NCI-H2196 (cell line): ENCODE data around the gene ZNF865.

Source experiments
- DNase-seq: peaks from one replicate; lab custom pipeline; 2025; ENCODE audit not compliant: unreplicated experiment; lab: John Stamatoyannopoulos, UW

The ZNF865 gene

DNA sequence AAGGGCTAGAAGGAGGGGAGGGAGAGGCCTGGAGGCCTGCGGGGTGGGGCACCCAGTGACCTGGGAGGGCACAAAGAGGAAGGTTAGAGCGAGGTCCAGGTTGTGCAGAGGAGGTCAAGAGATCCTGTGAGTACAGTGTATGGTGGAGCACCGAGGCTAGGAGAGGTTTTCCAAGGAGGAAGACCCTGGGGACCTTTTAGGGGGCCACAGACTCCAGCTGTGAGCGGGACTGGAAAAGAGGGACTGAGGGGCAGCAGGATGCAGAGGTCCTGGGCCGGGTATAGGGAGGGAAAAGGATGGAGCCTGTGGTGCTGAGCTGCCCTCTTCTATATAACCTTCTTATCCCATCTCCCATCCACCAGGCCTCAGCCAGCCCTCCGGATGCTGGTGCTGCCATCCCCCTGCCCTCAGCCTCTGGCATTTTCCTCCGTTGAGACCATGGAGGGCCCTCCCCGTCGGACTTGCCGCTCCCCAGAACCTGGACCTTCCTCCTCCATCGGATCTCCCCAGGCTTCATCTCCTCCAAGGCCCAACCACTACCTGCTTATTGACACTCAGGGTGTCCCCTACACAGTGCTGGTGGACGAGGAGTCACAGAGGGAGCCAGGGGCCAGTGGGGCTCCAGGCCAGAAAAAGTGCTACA, 38.9 kb downstream of the ZNF865 start:
- no peak for DNase-seq

DNA sequence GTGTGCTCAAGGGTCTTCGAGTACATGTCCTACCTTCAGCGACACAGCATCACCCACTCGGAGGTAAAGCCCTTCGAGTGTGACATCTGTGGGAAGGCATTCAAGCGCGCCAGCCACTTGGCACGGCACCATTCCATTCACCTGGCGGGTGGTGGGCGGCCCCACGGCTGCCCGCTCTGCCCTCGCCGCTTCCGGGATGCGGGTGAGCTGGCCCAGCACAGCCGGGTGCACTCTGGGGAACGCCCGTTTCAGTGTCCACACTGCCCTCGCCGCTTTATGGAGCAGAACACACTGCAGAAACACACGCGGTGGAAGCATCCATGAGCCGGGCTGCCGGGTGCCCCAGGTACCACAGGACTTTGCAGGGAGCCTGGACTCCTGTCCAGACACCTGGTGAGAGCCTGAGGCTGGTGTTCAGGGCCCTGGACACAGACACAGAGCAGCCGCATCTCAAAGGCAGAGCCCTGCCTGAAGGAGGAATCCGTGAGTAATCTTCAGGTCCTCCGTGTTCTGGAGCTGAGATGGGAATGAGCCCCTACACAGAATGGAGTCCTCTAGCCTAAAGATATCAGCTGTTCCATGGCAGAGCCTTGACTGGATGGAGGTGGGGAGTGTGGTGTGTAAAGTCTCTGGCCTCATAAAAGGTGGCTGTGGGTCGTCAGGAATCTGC, 39.5 kb downstream of the ZNF865 start:
- DNase-seq = no peak

DNA sequence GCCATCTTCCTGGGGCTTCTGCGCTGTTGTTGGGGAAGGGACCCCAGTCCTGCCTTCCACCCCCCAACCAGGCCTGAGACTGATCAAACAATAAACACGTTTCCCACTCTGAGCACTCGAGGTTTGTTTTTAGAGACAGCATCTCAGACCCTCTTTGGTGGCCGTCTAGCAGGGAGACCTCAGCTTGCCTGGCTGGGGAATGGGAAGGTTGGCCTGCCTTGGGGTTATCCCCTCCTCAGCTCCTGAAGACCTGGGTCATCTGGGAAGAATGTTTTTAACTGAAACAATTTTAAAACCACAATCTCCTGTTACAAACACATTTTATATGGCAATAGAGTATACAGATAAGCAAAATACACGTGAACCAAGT, 40.0 kb downstream of the ZNF865 start:
- no peak for DNase-seq

DNA sequence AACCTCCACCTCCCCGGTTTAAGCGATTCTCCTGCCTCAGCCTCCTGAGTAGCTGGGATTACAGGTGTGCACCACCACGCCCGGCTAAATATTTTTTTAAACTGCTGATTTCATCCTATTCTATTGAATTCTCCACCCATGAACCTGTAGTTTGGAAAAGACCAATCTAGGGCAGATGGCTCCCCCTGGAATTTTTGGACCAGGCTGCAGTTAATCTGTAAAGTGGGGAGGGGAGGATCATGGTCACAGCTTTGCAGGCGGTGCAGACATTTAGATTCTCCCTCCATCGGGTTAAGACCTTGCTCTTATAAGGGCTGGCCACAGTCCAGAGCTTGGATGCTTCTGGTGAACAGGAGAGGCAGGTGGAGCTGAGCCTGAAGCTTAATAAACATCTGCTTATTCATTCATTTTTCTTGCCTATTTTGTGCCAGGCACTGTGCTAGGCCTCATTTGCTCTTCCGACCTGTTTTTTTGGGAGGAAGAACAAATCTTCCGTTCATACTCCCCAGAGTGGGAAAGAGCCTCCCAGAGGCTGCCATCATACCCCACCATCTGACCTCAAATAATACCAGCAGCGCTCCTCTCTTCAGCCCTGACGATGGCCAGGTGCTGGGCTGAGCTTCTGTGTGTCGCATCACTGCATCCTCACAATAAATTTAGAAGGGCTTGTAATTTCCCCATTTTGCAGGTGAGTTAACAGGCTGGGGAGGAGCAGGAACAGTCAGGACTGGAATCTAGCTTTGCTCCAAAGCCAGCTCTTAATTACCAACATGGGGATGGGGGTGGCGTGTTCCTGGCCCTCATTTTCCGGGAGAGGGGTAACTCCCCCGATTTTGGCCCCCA, 41.7 kb downstream of the ZNF865 start:
- peak; percentile 31 for DNase-seq

DNA sequence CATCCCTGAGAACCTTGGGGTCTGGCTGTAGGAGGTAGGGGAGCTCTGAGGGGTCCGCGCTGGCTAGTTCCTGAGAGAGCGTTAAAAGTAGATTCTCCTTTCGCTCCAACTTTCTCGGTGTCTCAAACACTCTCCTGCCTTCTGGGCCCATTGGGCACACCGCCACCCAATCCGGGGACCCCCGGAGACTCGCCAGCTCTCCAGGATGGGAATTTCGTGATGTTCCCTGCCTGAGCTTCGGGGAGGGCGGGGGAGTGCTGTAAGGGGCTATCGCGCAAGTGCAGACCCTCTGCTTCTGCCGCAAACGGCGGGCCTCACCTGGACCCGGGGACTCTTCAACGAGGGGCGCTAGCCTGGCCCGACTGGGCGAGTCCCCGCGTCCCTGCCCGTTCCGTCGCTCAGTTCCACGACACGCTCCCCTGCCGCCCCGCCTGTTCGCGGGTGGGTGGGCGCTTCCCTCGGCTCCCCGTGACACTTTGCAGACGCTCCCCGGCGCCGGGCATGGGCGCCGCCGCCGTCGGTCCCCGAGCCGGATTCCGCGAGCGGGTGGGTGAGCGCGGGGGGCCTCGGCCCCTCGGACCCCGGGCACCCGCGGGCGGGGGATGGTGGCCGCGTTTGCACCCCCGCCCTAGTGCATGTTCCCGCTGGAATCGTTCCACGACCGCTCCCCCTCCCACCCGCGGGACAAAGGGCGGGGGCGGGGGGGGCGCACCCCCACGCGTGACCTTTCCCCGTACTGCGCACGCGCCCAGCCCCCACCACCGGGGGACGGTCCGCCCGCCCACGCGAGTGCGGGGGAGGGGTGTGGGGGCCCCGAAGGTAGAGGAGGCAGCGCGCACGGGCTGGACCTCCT, 42.5 kb downstream of the ZNF865 start, which contains the start of gene CCDC106:
Gene CCDC106 (plus strand): TSS at position 481 of the 853 bp plus-strand sequence. CDS start 835 bp downstream, outside the sequence.
- DNase-seq = peak; percentile 67

DNA sequence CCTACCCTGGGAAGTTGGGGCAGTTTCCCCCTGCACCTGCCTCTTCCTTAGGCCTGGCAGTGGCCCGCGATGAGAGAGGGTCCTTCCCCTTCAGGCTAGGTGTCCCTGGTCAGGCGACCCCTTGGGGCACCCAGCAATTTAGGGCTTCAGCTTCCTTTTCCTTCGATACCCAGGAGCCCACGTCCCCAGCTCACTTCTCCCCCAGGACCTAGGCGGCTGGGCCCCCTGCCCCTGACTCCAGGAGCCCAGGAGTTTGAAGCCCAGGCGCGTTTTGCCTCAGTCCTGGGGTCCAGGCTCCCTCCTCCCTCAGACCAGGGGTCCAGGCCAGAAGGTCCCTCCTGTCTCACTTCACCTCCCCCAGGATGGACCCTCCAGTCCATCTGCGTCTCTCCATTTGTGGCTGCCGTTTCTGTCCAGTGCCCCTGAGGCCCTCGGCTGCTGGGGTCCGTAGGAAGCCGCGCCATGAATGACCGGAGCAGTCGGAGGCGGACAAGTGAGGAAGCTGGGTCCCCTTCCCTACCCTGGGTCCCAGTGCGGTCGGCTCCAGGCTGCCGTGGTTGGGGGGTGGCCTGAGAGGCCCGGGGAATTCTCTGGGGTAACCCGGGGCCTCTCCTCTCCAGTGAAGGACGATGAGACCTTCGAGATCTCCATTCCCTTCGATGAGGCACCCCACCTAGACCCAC, 43.3 kb downstream of the ZNF865 start:
- DNase-seq = no peak

DNA sequence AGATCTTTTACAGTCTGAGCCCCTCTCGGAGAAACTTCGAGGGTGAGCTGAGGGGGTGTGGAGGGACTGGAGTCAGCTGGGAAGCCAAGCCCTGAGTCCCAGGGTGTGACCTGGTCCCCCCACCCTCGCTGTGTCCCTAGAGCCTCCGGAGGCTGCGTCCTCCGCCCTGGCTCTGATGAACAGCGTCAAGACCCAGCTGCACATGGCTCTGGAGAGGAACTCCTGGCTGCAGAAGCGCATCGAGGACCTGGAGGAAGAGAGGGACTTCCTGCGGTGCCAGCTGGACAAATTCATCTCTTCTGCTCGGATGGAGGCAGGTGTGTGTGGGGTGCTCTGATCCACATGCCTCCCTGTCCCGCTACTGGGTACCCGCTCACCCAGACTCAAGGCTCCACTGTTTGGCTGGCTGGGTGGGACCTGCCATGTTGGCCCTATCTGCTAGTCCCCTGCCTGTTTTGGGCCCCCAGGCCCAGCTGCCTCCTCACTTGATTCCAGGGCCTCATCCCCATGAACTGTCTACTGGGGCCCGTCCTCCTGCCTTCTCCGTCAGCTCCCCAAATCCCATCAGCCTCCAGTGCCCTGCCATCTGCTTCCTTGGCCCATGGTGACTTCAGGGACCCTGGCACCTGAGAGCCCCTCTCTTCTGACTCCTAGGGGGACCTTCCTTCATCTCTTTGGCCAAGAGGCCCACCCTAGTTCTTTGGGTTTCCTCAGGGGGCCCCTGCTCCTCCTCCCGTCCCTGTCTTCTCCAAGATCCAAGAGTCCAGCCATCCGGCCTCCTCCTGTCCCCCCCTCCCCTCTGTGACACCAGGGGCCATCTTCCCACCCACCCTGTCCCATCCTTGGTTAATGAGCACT, 44.0 kb downstream of the ZNF865 start:
- no peak for DNase-seq

DNA sequence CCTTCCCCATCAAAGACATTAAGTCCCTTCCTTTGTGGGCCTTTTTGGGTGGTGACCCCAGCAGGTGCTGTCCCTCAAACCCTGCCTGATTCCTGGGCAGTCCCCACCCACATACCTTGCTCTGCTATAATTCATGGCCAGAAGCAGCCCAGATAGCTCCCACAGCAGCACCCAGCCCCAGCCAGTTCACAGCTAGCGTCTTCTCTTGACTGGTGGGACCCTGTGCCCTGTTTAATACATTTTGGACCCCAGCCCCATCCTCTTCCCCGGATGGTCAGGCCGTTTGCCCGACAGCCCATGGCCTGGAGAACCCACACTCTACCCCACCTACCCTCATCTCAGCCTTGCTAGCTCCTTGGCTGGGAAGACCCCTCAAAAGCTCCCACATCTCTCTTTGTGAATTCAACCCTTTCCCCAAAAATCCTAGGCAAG, 44.7 kb downstream of the ZNF865 start:
- DNase-seq = no peak

DNA sequence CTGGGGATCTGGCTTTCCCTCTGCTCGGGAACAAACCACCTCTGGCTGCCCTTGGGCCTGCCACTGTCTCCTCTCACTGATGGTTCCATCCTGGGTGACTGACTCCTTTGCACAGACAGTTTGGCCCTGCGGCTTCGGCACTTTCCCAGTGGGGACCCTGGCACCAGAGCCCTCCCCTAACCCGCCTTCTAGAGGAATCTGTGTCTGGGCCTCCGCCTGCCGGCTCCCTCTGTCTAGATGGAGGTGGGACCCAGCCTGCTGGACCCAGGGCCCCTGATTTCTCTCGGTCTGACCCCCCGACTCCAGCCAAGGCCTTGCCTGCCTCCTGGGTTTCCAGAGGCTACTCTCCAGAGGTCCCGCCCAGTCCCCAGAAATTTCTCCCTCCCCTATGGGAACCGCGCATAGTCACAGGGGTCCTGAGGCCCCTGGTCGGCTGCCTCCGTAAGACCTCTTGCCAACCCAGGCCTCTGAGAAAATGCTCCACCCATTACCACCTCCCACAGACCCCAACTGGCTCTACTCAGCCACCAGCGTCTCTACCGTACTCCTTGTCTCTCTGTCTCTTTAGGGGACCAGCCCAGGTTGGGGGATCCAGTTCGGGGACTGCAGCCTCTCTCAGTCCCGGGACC, 45.3 kb downstream of the ZNF865 start:
- DNase-seq = no peak

DNA sequence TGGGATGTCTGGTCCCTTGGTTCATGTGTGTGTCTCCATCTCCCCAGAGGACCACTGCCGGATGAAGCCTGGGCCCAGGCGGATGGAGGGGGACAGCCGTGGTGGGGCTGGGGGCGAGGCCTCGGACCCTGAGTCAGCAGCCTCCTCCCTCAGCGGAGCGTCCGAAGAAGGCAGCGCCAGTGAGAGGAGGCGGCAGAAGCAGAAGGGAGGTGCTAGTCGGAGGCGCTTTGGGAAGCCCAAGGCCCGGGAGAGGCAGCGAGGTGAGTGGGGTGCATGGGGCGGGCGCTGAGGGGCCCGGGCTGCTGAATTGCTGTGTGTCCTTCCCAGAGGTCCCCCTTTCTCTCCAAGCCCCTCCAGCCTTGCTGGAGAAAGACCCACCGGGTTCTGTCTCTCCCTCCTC, 45.8 kb downstream of the ZNF865 start:
- DNase-seq = no peak

DNA sequence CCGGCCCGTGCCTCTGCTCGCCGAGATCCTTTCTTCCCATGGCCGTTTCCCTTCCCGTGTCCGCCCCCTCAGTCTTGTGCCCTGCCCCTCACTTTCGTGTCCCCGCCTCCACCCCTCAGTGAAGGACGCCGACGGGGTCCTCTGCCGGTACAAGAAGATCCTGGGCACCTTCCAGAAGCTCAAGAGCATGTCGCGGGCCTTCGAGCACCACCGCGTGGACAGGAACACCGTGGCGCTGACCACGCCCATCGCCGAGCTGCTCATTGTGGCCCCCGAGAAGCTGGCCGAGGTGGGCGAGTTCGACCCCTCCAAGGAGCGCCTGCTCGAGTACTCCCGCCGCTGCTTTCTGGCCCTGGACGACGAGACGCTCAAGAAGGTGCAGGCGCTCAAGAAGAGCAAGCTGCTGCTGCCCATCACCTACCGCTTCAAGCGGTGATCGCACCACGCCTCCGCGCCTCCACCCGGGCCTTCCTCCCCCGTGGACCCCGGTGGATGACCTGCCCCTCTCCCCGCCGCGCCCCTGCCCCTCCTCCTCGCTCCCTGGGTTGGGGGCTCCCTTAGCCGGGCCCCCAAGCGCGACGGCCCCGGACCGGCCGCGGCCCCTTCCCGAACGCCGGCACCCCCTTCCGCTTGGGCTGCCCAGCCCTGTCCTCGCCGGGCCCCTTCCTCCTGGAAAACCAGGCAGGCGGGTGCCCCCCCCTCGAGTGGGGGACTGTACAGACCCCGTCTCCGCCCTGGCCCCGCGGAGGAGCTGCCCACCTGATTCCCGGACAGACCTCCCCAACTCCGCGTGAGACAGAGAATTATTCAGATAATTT, 47.1 kb downstream of the ZNF865 start:
- no peak for DNase-seq

DNA sequence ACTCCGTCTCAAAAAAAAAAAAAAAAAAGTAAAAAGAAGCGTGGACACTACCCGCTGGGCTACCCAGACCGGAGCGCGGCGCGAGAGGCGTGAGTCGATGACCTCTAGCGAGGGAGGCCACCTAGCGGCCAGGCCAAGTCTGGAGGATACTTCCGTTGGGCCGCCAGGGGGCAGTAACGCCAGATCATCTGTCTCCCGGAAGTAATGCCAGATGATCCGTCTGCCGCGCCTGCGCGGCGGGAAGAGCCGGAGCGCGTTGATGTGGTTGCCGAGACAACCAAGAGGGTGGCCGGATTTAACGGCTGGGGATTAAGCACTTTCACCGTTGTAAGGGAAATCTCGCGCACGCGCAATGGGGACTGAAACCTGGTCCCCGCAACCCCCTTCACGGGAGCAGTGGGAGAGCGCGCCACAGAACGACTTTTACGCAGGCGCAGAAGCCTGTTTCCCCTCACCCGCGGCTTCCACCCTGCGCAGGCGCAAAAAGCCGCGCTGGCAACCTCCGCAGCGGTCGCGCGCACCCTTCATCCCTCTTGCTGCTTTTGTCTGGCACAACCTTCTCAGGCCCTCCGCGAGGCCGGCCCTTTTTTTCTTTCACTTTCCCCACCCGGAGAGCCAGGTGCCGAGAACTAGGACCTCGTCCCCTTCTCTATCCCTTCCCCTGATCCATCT, 48.3 kb downstream of the ZNF865 start:
- peak; percentile 98 for DNase-seq

DNA sequence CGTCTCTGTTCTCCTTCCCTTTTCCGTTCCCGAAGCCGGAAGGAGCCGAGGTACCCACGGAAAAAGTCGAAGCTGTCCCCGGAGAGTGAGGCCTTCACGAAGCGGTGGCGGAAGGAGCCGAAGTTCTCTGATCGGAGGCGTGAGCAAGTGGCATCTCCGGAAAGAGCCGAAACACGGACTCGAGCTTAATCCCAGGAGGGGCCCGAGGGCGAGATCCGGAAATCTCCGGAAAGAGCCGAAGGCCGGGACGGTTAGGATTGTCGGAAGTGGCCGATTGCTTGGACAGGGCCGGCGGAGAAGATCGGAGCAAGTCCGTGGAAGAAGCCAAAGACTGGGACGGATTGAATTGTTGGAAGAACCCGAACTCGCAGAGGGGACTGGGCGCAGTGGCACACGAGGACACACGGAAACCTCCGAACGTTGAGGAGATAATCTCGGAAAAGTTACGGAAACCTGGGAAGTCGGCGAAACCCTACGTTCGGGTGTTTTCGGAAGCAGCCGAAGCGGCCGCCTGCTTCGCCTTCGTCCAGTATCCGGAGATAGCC, 48.9 kb downstream of the ZNF865 start:
- DNase-seq = peak; percentile 99

DNA sequence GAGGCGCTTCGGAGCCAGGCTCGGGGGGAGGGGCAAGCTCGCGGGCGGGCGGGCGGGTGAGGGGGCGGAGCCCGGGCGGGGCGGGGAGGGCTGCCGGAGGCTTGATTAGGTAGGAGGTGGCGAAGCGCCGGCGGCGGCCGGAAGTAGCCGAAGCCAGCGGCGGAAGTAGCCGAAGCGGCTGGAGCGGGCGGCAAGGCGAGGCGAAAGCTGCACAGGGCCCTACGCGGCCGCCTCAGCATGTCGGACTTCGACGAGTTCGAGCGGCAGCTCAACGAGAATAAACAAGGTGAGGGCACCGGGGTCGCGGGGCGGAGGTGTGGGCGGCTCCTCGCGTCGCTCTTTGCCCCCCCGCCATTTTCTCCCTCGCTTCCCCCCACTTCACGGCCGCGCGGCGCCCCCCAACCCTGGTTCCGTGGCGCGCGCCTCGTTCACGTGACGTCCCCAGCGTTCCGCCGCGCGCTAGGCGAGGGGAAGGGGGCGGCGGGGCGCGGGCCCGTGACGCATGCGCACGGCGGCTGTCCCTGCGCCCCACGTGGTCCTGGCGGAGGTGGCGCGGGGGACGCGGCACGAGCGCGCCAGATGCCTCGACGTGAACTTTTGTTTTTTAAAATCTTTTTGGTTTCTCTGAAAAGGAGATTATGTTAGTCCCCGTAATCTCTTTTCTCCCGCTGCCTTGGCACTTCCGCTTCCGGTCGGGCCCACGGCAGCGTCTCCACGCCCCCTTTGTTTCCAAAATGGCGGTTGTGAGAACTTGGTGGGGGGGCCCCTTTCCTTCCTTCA, 49.6 kb downstream of the ZNF865 start, which contains the start of gene U2AF2:
Gene U2AF2 (plus strand): TSS at position 168 of the 780 bp plus-strand sequence. CDS start 70 bp downstream, at position 238.
- DNase-seq = peak; percentile 96

DNA sequence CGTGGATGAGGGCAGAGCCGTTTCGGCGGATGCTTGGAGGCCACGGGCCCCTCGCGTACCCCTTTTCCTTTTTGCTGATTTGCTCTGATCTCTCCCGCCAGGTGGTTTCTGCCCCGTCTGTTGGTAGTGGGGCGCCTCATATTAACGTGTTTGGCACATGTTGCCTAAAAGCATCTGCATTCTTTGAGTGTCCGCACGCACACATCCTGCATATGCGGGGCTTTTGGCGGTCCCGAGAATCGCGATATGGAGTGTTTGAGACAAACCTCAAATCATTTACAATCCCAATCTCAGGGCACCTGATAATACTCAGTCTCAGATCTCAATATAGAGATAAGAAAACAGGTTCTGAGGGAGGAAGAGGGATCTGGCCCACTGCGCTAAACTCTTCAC, 50.2 kb downstream of the ZNF865 start:
- no peak for DNase-seq

DNA sequence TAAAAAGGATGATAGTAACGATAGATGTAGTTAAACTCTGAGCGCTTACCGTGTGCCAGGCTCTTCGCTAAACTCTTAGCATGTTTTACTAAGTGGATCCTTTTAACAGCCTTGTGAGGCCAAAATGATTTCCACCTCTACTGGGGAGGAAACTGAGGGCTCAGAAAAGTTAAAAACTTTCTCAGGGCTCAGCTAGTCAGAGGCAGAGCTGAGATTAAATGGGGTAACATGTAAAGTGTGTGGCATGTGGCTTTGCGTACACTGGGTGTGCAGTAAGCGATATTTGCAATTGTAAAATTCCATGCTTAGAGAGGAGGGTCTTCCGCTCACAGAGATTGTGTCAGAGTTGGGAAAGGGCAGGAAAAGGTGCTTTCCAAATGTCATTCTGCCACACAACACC, 51.1 kb downstream of the ZNF865 start:
- DNase-seq = no peak
